Measurements from ENCODE around the gene LRRN2.

- TF ChIP-seq CTCF (IDR thresholded peaks at IDR 0.05) (no peak), POLR2A (IDR thresholded peaks at IDR 0.05) (no peak)
These were observed 17.2 kb upstream of the LRRN2 start for GRCh38 chr1:204702552-204703267.
